IPS-18c (cell line): ENCODE data around the gene CLEC2A.

Source experiments
- H3K4me3 ChIP-seq: 2 replicates; pipeline ENCODE4 v1.7.0; 2013; ENCODE audit warnings: low read depth, mild to moderate bottlenecking, low read length, moderate library complexity; ENCODE audit not compliant: insufficient read depth
- H3K9me3 ChIP-seq: one replicate; pipeline ENCODE4 v1.6.1; 2013; ENCODE audit warnings: mild to moderate bottlenecking, low read length, moderate library complexity; ENCODE audit not compliant: control insufficient read depth, insufficient read depth

CLEC2A gene

GRCh38 chr12:9868311-9868801, 63.8 kb downstream of the CLEC2A start:
- H3K9me3 ChIP-seq, result no peaks in the 10 kb centered on the region
- H3K4me3 ChIP-seq, result no peak overlapping the region

GRCh38 chr12:9867531-9867930, 64.6 kb downstream of the CLEC2A start:
- H3K4me3 ChIP-seq, result no peak overlapping the region

GRCh38 chr12:9866860-9867269, 65.3 kb downstream of the CLEC2A start:
- H3K9me3 ChIP-seq, result no peaks in the 10 kb centered on the region
- H3K4me3 ChIP-seq, result no peak overlapping the region

More at GRCh38 chr12:9867531-9867930, 64.6 kb downstream of the CLEC2A start:
- H3K9me3 ChIP-seq, result no peaks in the 10 kb centered on the region

GRCh38 chr12:9864913-9865675, 67.1 kb downstream of the CLEC2A start:
- Histone ChIP-seq H3K4me3 (no peak overlapping the region), H3K9me3 (no peaks in the 10 kb centered on the region)
